ENCODE data around the gene DLX1. TPM values are rescaled to one million over a fixed set of nuclear protein-coding genes. Genes with fewer than 3 reads are reported as not detected.
A peak's percentile ranks its signal among the peaks of the same experiment; 100 is the strongest.

The DLX1 gene
- total RNA-seq, 1 experiment from 2014 or later = 4.6 TPM

GRCh38 chr2:172096626-172097547, 11.6 kb downstream of the DLX1 start:
- DNase-seq (ENCODE audit: low read depth) = peak; percentile 51

GRCh38 chr2:172097557-172098131, 12.3 kb downstream of the DLX1 start:
- DNase-seq (ENCODE audit: low read depth) = no peak

DNA sequence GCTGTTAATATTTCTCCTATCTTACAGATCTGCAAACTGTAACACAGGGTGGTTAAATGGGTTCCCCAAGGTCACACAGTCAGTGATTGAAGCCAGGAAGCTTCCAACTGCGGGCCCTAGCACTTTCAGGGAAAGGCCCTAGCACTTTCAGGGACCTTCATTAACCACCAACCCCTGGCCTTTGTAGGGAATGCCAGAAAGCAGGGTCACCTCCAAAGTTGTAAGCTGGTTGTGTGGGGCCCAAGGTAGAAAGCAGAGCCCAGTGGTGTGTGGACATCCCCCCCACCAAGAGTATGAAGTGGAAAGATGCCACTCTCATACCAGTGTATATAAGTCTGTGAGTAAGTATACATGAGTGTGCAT, 13.0 kb downstream of the DLX1 start:
- no peak for DNase-seq (ENCODE audit: low read depth)

DNA sequence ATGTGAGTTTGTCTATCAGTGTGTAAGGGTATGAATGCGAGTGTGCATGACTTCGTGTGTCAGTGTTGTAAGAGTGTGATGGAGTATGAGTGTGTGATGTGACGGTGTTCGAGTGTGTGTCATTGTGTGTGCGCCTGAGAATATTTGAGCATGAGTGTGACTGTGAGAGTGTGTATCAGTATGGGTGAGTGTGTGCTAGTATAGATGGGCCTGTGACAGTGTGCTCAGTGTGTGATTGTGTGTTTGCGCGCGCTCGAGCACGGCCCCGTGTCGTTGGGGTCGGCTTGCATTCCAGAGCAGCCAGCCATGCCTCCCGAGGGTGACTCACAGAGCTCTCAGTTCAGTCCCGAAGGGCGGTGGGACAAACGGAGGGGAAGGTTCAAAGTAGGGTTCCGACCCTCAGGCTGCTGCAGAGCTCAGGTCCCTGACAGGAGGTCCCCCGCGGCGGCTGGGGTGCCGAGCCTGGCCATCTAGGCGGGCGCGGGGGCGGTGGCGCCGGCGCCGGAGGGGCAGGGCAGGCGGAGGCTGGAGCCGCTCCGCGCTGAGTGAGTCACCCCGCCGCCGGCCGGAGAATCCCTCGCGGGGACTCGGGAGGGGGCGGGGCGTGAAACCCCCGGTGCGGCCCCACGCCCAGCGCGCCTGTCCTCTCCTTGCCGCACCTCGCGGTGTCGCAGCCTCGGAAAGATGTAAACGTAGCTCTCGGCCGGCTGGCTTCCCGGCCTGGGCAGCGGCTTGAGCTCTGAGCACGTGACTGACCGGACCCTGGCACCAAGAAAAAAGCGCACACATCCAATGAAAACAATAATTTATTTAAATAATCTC, 13.6 kb downstream of the DLX1 start:
- DNase-seq (ENCODE audit: low read depth) = peak; percentile 80

- DNase-seq (ENCODE audit: low read depth) = no peak
These were observed 14.3 kb downstream of the DLX1 start for GRCh38 chr2:172099472-172100079.

DNA sequence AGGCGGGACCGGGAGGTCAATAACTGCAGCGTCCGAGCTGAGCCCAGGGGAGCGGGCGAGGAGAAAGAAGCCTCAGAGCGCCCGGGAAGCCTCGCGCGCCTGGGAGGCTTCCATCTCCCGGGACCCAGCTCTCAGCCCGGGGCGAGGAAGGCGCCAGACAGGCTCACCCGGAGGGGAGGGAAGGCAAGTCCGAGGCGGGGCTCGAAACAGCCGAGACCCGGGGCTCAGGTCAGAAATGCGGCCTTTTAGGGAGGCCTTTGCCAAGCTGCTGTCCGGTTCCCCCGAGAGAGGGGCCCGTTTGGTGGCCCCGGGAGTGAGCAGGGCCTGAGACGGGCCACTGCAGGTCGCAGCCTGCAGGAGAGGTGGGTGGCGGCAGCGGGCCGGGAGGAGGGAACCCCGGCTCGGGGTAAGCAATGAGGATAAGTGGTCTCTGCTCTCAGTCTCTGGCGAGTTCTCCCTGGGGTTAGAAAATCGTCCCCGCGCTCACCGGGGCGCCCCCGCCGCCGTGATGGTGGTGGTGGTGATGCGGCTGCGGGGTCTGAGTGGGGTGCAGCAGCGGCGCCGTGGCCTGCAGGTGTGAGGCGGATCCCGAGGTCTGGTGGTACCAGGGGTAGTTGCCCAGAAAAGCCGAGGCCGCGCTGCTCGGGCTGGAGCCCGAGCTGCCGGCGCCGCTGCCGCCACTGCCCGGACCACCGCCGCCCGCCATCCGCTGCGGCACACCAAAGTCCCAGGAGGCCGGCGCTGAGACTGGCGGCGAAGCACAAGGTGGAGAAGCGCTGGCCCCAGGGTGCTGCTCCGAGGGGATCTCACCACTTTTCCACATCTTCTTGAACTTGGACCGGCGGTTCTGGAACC, 15.0 kb downstream of the DLX1 start:
- no peak for DNase-seq (ENCODE audit: low read depth)

DNA sequence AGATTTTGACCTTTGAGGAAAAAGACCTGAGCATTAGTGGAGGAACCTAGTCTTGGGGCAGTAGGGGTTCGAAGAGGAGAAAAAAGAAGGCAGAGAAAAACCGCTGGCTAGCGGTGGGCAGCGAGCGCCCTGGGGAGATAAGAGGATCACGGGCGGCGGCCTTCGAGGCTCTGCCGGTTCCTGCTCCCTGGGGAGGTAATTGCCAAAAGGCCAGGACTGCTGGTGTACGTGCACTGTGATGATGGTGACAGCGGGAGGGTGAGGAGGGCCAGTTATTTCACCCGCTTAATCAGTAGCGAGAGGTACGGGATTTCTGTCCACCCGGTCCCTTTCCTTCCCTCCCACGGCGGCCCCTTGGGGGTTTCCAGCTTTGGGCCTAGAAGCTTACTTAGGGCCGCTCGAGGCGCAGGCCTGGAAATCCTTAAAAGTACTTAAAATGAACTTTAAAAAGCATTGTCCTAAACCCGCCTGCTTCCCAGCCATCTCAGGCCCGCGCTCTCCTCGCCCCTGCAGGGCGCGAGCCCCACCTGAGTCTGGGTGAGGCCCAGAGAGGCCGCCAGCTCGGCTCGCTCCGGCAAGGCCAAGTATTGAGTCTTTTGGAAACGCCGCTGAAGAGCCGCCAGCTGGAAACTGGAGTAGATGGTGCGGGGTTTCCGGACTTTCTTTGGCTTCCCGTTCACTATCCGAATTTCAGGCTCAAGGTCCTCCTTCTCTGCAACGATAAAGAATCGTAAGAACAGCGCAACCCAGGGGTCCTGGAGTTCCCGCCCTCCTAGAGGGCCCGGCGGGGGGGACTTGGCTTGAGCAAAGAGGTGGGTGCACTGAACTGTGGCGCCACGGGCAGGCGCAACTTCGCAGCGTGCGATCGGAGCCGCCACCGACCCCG, 15.9 kb downstream of the DLX1 start:
- no peak for DNase-seq (ENCODE audit: low read depth)

- DNase-seq (ENCODE audit: low read depth) = no peak
These were observed 16.6 kb downstream of the DLX1 start for GRCh38 chr2:172101821-172102390.

DNA sequence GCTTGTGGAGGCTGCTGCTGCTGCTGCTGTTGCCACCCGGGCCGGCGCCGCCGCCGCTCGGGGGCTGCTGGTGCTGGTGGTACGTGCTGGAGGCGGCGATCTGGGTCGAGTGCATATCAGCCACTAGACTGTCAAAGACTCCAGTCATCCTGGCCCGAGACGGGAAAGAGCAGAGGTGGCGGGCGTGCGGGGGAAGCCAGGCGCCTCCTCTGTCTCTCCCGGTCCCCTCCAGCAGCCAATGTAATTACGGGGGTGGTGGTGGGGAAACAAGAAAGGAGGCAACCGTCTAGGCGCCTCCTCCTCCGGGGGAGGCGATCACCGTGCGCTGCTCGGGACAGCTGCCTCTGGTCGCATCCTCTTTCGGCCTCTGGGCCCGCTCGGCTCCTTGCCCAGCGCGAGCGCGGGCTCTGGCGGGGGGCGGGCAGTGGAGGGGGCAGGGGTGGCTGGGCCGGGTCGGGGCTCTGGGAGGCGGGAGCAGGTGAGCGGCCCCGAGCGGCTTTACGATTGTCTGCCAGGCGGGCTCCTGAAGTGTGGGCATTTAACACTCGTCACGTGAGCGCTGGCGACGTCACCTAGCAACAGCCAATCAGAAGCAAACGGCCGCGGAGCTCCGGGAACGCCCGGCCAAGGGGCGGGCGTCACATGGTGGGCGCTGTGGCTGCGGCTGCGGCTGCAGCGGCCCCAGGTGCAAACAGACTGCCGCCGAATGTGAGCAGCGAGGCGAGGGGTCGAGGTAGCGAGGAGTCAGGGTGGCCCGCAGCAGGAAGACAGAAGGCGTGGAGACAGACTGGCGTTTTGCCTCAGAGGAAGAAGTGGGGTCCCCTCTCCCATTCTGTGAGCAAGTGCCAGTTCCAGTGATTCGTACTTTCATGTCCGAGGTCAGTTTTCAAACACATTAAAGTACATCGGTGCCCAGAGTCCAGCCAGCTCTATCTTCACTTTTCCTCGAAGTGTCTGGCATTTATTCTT, 17.4 kb downstream of the DLX1 start, which contains the start of gene DLX2:
TSS of gene DLX2 (minus strand) at position 510 of the 969 bp plus-strand sequence. CDS start at position 148, 362 bp downstream.
- peak; percentile 91 for DNase-seq (ENCODE audit: low read depth)

GRCh38 chr2:172103471-172104272, 18.4 kb downstream of the DLX1 start:
- peak; percentile 85 for DNase-seq (ENCODE audit: low read depth)

- DNase-seq (ENCODE audit: low read depth) = no peak
These were observed 20.3 kb downstream of the DLX1 start for GRCh38 chr2:172105471-172106107.

- peak; percentile 58 for DNase-seq (ENCODE audit: low read depth)
These were observed 21.0 kb downstream of the DLX1 start for GRCh38 chr2:172106108-172106961.

DNA sequence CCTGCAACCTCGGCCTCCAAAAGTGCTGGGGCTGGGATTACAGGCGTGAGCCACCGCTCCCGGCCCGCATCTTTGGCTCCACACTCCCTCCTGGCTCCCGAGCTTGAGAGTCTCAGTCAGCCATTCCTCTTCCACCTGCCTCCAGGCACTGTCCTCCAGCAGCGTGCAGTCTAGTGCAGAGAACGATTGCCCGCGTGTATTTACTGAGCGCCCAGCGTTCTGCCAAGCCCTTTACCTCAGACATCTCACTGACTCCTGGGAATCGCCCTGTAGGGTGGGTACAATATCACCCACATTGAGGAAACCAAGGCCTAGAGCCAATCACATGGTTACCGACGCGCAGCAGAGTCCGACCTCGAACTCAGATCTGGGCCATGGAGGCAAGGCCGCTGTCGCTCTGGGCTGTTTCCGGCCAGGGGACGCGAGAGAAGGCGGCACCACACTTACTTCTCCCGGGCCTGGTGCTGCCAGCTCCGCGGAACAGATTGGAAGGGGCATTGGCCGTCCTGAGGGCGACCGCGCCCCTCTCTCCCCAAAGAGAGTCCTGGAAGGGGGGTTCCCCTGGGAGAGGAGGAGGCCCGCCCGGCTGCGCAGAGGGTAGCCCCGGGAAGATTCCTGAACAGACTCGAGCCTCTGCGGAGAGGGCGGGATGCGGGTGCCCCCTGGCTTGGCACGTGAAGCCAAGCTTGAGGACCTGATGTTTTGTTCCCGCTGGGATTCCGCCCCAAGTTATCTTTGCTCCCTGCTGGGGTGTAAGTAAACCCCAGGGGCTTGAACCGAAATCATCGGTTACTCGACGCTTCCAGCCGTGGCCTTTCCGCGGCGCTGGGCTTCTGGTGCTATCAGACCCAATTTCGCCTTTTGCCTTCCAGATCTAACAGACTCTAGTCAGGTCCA, 22.6 kb downstream of the DLX1 start:
- no peak for DNase-seq (ENCODE audit: low read depth)

GRCh38 chr2:172108587-172108930, 23.3 kb downstream of the DLX1 start:
- DNase-seq (ENCODE audit: low read depth) = no peak

Measured in LHCN-M2 (cell line).